WERI-Rb-1 (cell line): ENCODE results near the gene CENPV.
A peak's percentile ranks its signal among the peaks of the same experiment; 100 is the strongest.

Experiments used
- DNase-seq: peaks from one replicate; pipeline ENCODE4 v3.0.0-alpha.2; 2020
- H3K27ac ChIP-seq: fragments of 250-450 bp; sonication (Bioruptor Pico); 2 replicates; pipeline ENCODE4 v1.5.1; 2020; ENCODE audit warnings: mild to moderate bottlenecking, moderate library complexity
- H3K27me3 ChIP-seq: fragments of 250-450 bp; sonication (Bioruptor Pico); 2 replicates; pipeline ENCODE4 v1.5.1; 2021; ENCODE audit warnings: mild to moderate bottlenecking, low read depth, moderate library complexity; ENCODE audit not compliant: insufficient read depth, severe bottlenecking
- H3K36me3 ChIP-seq: fragments of 250-450 bp; sonication (Bioruptor Pico); 2 replicates; pipeline ENCODE4 v1.5.1; 2020; ENCODE audit warnings: mild to moderate bottlenecking, moderate library complexity
- H3K4me3 ChIP-seq: 2 replicates; pipeline ENCODE4 v1.5.1; 2011; ENCODE audit warnings: low read depth, mild to moderate bottlenecking, control low read depth, low read length
- H3K9me3 ChIP-seq: fragments of 250-450 bp; sonication (Bioruptor Pico); 2 replicates; pipeline ENCODE4 v1.5.1; 2021; ENCODE audit warnings: mild to moderate bottlenecking, moderate library complexity; ENCODE audit not compliant: severe bottlenecking
- TF ChIP-seq, protein P1 (sequence below): IDR thresholded peaks from 2 replicates; pipeline ENCODE4 v1.5.1; 2011; ENCODE audit warnings: low read depth, mild to moderate bottlenecking, control low read depth, inconsistent platforms, low read length

Gene CENPV

DNA sequence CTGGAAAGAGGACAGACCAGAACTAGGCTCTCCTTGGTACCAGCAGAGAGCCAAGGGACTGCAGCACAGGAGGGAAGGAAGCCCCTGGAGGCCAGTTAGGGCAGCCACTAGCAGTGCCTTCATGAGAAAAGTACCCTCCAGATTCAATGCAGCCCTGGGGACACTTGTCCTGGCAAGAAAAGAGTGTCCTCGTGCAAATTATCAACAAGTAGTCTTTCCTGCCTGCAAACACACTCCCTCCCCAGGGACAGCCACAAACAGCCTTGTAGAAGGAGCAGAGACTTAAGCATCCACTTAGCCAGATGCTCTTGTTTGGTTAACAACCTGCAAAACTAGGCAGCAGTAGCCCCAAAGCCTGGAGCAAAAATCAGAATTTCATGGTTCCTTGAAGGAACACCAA is 24.3 kb downstream of the CENPV start:
- TF ChIP-seq, protein P1, sequence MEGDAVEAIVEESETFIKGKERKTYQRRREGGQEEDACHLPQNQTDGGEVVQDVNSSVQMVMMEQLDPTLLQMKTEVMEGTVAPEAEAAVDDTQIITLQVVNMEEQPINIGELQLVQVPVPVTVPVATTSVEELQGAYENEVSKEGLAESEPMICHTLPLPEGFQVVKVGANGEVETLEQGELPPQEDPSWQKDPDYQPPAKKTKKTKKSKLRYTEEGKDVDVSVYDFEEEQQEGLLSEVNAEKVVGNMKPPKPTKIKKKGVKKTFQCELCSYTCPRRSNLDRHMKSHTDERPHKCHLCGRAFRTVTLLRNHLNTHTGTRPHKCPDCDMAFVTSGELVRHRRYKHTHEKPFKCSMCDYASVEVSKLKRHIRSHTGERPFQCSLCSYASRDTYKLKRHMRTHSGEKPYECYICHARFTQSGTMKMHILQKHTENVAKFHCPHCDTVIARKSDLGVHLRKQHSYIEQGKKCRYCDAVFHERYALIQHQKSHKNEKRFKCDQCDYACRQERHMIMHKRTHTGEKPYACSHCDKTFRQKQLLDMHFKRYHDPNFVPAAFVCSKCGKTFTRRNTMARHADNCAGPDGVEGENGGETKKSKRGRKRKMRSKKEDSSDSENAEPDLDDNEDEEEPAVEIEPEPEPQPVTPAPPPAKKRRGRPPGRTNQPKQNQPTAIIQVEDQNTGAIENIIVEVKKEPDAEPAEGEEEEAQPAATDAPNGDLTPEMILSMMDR = peak; percentile 24
- no peak for DNase-seq

DNA sequence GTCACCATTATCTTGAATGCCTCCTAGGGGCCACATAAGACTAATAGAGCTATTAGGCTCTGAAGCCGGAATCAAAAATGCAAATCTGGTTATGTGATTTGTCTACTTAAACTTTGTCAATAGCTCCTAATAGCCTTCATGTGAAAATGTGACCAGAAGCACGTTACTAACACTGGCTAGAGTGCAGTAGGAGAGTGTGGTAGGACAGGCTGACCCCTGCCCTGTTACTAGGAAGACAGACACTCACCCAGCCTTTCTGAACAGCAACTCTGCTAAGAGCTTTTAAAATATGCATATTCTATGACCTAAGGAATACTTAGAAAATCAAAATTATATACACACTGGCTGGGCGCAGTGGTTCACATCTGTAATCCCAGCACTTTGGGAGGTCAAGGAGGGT is 26.3 kb downstream of the CENPV start:
- Histone ChIP-seq H3K27me3 (no peaks in the 10 kb centered on the region), H3K9me3 (no peaks in the 10 kb centered on the region), H3K27ac (no peak overlapping the region), H3K4me3 (no peak overlapping the region), H3K36me3 (peaks cover 27% of the 10 kb centered on the region)
- TF ChIP-seq, protein P1 = no peak
- no peak for DNase-seq

More for the DNA sequence above, 24.3 kb downstream of the CENPV start:
- Histone ChIP-seq H3K4me3 (no peak overlapping the region), H3K27ac (no peak overlapping the region), H3K36me3 (peaks cover 21% of the 10 kb centered on the region), H3K27me3 (no peaks in the 10 kb centered on the region), H3K9me3 (no peaks in the 10 kb centered on the region)

DNA sequence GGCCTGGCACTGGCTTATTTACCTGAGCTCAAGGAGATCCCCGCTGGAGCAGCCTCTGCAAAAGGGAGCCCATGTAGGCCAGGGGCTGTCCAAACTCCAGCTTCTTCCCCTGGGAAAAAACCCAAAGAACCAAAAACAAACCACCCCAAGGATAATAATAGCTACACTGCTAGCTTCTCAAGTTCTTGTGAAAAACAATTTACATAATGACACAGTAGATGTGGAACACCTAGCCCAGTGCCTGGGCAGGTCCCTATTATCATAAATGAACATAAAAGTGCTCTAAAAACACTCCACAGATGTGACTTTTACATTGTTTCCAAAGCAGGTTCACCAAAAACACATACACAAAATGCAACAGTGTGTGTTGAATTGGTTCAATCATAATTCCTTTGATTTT is 27.3 kb downstream of the CENPV start:
- H3K36me3 ChIP-seq = peaks cover 27% of the 10 kb centered on the region
- H3K27me3 ChIP-seq = no peaks in the 10 kb centered on the region
- TF ChIP-seq, protein P1 = no peak
- H3K27ac ChIP-seq = no peak overlapping the region
- H3K4me3 ChIP-seq = no peak overlapping the region
- no peaks in the 10 kb centered on the region for H3K9me3 ChIP-seq
- DNase-seq = no peak

DNA sequence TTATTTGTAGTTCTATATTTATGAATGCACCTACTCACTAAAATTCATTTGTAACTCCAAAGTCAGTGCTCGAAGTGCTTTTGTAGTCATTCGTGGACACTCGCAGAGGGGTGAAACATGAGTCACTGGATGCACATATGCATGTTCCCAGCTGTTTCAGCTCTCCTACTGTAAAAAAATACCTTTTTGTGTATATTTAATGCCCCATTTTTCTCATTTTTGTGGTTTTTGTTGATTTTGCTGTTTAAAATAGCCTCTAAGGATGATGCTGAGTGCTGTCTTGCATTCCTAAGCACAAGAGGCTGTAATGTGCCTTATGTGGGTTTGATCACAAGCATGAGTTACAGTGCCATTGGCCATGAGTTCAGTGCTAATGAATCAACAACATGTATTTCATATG is 30.6 kb downstream of the CENPV start:
- TF ChIP-seq, protein P1 = no peak
- H3K9me3 ChIP-seq = no peaks in the 10 kb centered on the region
- no peak overlapping the region for H3K4me3 ChIP-seq
- H3K27me3 ChIP-seq = no peaks in the 10 kb centered on the region
- no peak for DNase-seq
- no peak overlapping the region for H3K27ac ChIP-seq
- H3K36me3 ChIP-seq = peaks cover 27% of the 10 kb centered on the region

DNA sequence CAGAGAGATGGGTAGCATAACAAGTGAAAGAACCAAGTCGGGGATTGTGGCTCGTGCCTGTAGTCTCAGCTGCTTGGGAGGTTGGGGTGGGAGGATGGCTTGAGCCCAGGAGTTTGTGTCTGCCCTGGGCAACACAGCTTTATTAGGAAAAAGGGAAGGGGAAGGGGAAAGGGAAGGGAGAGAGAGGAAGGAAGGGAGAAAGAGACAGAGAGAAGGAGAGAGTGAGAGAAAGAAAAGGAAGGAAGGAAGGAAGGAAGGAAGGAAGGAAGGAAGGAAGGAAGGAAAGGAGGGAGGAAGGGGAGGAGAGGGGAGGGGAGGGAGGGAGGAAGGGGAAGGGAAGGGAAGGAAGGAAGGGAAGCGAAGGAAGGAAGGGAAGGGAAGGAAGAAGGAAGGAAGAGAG is 33.3 kb downstream of the CENPV start:
- Histone ChIP-seq H3K27me3 (no peaks in the 10 kb centered on the region), H3K36me3 (peaks cover 13% of the 10 kb centered on the region), H3K27ac (no peak overlapping the region), H3K4me3 (no peak overlapping the region), H3K9me3 (no peaks in the 10 kb centered on the region)
- DNase-seq = no peak
- TF ChIP-seq, protein P1 = no peak

DNA sequence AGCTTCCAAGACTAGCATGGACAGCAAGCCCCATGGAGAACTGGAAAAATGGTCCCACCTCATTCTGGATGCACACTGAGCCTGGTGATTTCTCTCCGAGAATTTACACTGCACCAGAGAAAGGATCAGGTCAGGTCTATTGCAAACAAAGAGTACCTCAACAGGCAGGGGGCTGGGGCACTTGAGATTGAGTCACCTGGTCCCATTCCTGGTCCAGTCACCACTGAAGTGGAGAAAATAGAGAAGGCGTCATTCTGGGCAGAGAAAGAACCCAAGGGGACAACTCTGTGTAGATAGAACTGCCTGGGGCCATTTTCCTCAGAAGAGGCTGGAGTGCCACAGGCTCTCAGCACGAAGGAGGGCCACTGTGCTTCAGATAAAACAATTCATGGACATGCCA is 38.4 kb downstream of the CENPV start:
- H3K27ac ChIP-seq = no peak overlapping the region
- H3K36me3 ChIP-seq = peaks cover 8% of the 10 kb centered on the region
- TF ChIP-seq, protein P1 = no peak
- no peaks in the 10 kb centered on the region for H3K27me3 ChIP-seq
- no peaks in the 10 kb centered on the region for H3K9me3 ChIP-seq
- H3K4me3 ChIP-seq = no peak overlapping the region
- DNase-seq = no peak
